Thyroid gland (tissue), 4 donors: ENCODE results near the gene DLG2.

Source experiments
- CTCF ChIP-seq, 6 experiments: fragments of 200-600 bp in 3 of 6; fragments of 450-650 bp in 3 of 6; sonication (generic) in 3 of 6; IDR thresholded peaks; one replicate each; pipeline ENCODE4 v1.5.1; 2016 to 2019; ENCODE audit warnings: antibody characterized with exemption in 6 of 6, mild to moderate bottlenecking in 2 of 6, inconsistent platforms in 1 of 6, moderate library complexity in 1 of 6
- POLR2A ChIP-seq, 2 donors: fragments of 450-650 bp; IDR thresholded peaks; one replicate each; pipeline ENCODE4 v1.6.1; 2017; ENCODE audit warnings: antibody characterized with exemption in 2 of 2, mild to moderate bottlenecking in 2 of 2, moderate library complexity in 1 of 2

DNA sequence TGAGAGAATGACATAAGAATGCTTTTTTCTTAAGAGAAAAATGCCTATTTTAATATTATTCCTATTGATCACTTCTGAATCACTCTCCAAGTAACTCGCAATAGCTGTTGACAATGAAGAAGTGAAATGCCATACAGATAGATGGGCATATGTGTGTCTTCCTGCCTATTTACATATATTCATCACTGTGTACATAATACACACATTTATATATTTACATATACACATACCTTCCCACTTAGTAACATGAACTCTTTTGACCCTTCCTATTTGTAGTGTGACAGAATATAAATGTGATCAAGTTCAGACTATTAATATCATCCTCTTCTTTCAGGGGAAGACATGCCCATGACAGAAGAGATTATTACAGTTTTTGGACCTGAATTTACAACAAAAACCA lies 756.7 kb downstream of the DLG2 start:
- no peak for TF ChIP-seq POLR2A (IDR thresholded peaks at IDR 0.05)
- TF ChIP-seq CTCF (IDR thresholded peaks at IDR 0.05): no peak
